Activated CD8-positive, alpha-beta T cell treated with anti-CD3 and anti-CD28 coated beads for 36 hours (primary cell): Measurements from ENCODE around the gene MED6. TPM values are rescaled to one million over a fixed set of nuclear protein-coding genes. Genes with fewer than 3 reads are reported as not detected.

Experiments
- ATAC-seq: fragments of 200-7000 bp; cut with Tn5 transposase; one replicate; pipeline ENCODE4 v1.10.0; 2021; ENCODE audit warnings: mild to moderate bottlenecking, moderate library complexity
- CTCF ChIA-PET: fragments of 350-600 bp; sonication (Branson Sonifier 250); formaldehyde crosslinking; loops from one replicate; lab custom pipeline; 2021; ENCODE audit warnings: antibody characterized with exemption; lab: Charles Lee
- POLR2A ChIA-PET: fragments of 350-600 bp; sonication (Branson Sonifier 250); formaldehyde crosslinking; loops from one replicate; lab custom pipeline; 2021; ENCODE audit warnings: antibody characterized with exemption; lab: Charles Lee
- DNase-seq: peaks from one replicate; pipeline ENCODE4 v3.0.0-alpha.2; 2020
- H3K27ac Mint-ChIP-seq: one replicate; pipeline ENCODE4 v1.8.0; 2021; ENCODE audit warnings: mild to moderate bottlenecking, mixed read lengths
- H3K27me3 Mint-ChIP-seq: one replicate; pipeline ENCODE4 v1.8.0; 2021; ENCODE audit warnings: mixed read lengths
- H3K36me3 Mint-ChIP-seq: one replicate; pipeline ENCODE4 v1.8.0; 2021; ENCODE audit warnings: low read depth, mixed read lengths
- H3K4me1 Mint-ChIP-seq: one replicate; pipeline ENCODE4 v1.8.0; 2021; ENCODE audit warnings: low read depth, mixed read lengths
- H3K4me3 Mint-ChIP-seq: one replicate; pipeline ENCODE4 v1.8.0; 2021; ENCODE audit warnings: mild to moderate bottlenecking, moderate library complexity, mixed read lengths
- H3K9me3 Mint-ChIP-seq: one replicate; pipeline ENCODE4 v1.8.0; 2021; ENCODE audit warnings: mixed read lengths
- intact Hi-C: fragments of 100-400 bp; cut with micrococcal nuclease; formaldehyde crosslinking; loops from one replicate; pipeline ENCODE4 v1.10.0; 2022
- total RNA-seq, 2 experiments: library from RNA; stranded (reverse); gene quantifications; one replicate each; pipeline ENCODE4 v1.2.3, GENCODE V29; 2021
- TF ChIP-seq, protein P1 (sequence below): fragments of 200-600 bp; IDR thresholded peaks from one replicate; pipeline ENCODE4 v1.8.0; 2022; ENCODE audit warnings: antibody characterized with exemption, mild to moderate bottlenecking

MED6 gene
- total RNA-seq, 2 experiments from 2014 or later, result 49.2 to 49.3 TPM

DNA sequence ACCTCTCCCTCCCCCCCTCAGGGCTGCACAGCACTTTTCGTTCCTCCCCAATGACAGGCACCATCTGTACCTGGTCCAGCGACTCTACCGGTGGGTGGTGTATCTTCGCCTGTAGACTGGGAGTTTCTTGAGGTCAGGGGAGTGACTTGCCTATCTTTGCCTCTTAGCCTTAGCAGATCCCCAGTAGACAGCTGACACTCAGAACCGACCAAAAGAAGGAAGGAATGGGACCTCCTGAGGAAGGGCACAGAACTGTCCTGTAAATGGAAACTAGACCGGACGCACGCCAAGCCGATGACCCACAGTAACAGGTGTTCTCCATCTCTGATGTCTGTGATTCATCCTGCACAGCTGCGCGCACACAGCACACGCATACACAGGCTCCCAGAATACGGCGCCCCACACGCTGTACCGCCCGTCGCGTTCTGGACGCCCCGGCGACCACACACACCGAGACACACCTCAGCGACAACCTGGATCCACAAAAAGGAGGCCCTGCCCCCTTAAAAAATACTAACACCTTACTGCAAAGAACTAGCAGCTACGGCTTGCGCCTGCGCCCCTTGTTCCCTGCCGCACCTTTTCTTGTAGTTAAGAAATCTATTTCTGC lies 40.6 kb upstream of the MED6 start:
- CTCF ChIA-PET, result interaction anchor here (1.0 to 4.4 kb wide), 5 partner anchors 15 to 72 kb away, joined by 3 to 16 read pairs (median 3); no protein-coding TSS in a partner anchor
- TF ChIP-seq, protein P1, sequence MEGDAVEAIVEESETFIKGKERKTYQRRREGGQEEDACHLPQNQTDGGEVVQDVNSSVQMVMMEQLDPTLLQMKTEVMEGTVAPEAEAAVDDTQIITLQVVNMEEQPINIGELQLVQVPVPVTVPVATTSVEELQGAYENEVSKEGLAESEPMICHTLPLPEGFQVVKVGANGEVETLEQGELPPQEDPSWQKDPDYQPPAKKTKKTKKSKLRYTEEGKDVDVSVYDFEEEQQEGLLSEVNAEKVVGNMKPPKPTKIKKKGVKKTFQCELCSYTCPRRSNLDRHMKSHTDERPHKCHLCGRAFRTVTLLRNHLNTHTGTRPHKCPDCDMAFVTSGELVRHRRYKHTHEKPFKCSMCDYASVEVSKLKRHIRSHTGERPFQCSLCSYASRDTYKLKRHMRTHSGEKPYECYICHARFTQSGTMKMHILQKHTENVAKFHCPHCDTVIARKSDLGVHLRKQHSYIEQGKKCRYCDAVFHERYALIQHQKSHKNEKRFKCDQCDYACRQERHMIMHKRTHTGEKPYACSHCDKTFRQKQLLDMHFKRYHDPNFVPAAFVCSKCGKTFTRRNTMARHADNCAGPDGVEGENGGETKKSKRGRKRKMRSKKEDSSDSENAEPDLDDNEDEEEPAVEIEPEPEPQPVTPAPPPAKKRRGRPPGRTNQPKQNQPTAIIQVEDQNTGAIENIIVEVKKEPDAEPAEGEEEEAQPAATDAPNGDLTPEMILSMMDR, result no peak
- ATAC-seq, result peak; percentile 81
- peaks cover 36% of the 10 kb centered on the region for H3K4me1 Mint-ChIP-seq
- H3K9me3 Mint-ChIP-seq, result no peaks in the 10 kb centered on the region
- peak overlapping the region; percentile 88 for H3K4me3 Mint-ChIP-seq
- intact Hi-C loops, result loop anchor here (10.0 kb wide), 1 partner anchor 174 kb away; no protein-coding TSS in a partner anchor
- peak; percentile 78 for DNase-seq
- no peaks in the 10 kb centered on the region for H3K27me3 Mint-ChIP-seq
- POLR2A ChIA-PET, result interaction anchor here (0.6 to 3.9 kb wide), 10 partner anchors 12 to 74 kb away, joined by 3 to 46 read pairs (median 4); partner anchors contain the start of gene MED6
- peaks cover 6% of the 10 kb centered on the region for H3K36me3 Mint-ChIP-seq
- peak overlapping the region; percentile 86 for H3K27ac Mint-ChIP-seq

DNA sequence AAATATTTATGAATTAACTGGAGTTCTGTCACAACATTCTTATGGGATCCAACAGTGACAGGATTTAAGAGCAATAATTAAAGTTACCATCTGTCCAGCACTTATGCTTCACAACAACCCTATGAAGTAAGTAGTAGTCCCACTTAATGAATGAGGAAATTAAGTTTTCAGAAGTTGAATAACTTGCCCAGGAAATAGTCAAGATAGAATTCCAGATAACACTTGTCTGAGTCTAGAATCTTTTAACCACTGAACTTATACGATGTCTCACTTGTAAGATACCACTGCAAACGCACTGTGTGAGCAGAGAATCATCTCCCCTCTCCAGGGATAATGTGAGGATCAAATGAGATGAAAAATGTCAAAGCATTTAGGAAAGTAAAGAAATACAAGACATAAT lies 38.0 kb upstream of the MED6 start:
- H3K36me3 Mint-ChIP-seq, result peaks cover 2% of the 10 kb centered on the region
- H3K4me3 Mint-ChIP-seq, result no peak overlapping the region
- H3K27ac Mint-ChIP-seq, result no peak overlapping the region
- no peaks in the 10 kb centered on the region for H3K27me3 Mint-ChIP-seq
- intact Hi-C loops, result no loop called here
- no peak for DNase-seq
- H3K4me1 Mint-ChIP-seq, result peaks cover 14% of the 10 kb centered on the region
- POLR2A ChIA-PET, result no interaction called here
- no peak for ATAC-seq
- no peaks in the 10 kb centered on the region for H3K9me3 Mint-ChIP-seq
- CTCF ChIA-PET, result interaction anchor here (1.0 kb wide), 1 partner anchor 14 kb away, joined by 3 read pairs; no protein-coding TSS in a partner anchor
- TF ChIP-seq, protein P1, result no peak

DNA sequence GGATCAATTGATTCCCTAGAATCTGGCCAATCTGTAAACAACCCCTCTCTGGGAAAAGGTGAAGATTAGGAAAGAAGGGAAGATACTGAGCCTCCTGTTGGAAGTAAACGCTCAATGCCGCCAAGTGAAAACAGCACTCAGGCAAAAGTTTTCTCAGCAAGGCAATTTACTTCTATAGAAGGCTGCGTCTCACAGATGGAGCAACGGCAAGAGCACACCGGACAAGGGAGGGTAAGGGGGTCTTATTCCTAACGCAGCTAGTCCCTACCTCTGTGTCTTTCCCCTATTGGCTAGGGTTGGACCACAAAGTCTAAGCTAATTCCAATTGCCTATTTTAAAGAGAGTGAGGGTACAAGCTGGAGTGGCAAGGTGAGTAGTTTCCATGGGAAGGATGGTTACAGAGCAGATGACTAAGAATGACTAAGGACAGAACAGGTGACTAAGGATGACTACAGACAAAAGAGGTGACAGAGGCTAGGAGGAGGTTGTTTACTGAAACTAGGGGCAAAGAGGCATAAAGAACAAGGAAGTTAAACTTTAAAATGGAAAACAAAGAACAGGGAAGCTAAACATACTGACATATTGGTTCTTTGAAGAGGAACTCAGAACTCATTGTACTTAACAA lies 35.6 kb upstream of the MED6 start:
- Mint-ChIP-seq H3K27ac (no peak overlapping the region), H3K4me1 (peaks cover 13% of the 10 kb centered on the region), H3K36me3 (peaks cover 2% of the 10 kb centered on the region), H3K27me3 (no peaks in the 10 kb centered on the region), H3K9me3 (no peaks in the 10 kb centered on the region), H3K4me3 (no peak overlapping the region)
- TF ChIP-seq, protein P1, result no peak
- CTCF ChIA-PET, result no interaction called here
- DNase-seq, result no peak
- ATAC-seq, result no peak
- POLR2A ChIA-PET, result no interaction called here
- intact Hi-C loops, result no loop called here

DNA sequence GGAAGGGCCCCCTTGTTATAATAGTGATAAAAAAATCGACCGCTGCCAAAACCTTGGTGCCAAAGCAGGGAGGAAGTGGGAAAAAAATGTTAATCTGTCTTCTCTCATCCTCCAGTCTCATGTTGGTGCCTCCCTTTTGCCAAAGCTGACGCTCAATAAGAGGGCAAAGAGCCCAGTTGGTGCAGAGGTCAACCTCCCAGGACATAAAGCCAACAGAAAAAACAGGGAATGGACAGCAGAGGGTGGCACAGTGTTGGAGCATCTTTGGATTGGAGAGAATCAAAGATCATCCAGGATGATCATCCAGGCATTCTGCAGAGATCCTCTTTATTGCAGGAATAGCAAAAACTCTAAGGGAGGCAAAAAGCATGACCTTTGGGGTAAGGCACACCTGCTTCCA lies 31.5 kb upstream of the MED6 start:
- ATAC-seq, result no peak
- CTCF ChIA-PET, result no interaction called here
- Mint-ChIP-seq H3K9me3 (no peaks in the 10 kb centered on the region), H3K4me1 (peaks cover 3% of the 10 kb centered on the region), H3K36me3 (peaks cover 6% of the 10 kb centered on the region), H3K27ac (no peak overlapping the region), H3K4me3 (no peak overlapping the region), H3K27me3 (no peaks in the 10 kb centered on the region)
- intact Hi-C loops, result no loop called here
- DNase-seq, result no peak
- POLR2A ChIA-PET, result no interaction called here
- TF ChIP-seq, protein P1, result no peak

DNA sequence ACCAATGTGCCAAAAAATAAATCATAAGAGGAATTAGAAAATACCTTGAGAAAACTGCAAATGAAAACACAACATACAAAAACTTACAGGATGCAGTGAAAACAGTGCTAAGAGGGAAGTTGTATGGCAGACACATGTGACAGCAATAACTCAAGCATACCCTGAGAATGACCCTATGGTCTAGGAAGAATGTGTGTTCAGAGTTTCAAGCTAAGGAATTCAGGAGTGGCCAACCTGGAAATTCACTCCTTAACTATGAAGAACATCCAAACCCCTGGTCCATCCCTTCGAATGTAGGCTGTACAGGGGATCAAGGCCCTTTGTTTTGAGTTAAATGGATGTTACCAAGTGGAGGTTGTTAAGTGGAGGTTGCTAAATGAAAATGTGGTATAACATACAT lies 24.5 kb upstream of the MED6 start:
- TF ChIP-seq, protein P1, result no peak
- ChIA-PET CTCF (interaction anchor here (0.7 to 7.3 kb wide), 5 partner anchors 10 to 192 kb away, joined by 3 to 102 read pairs (median 3); no protein-coding TSS in a partner anchor), POLR2A (no interaction called here)
- no peak for DNase-seq
- peaks cover 21% of the 10 kb centered on the region for H3K36me3 Mint-ChIP-seq
- H3K9me3 Mint-ChIP-seq, result peaks cover 9% of the 10 kb centered on the region
- no peak overlapping the region for H3K27ac Mint-ChIP-seq
- no peaks in the 10 kb centered on the region for H3K4me1 Mint-ChIP-seq
- no peak for ATAC-seq
- H3K27me3 Mint-ChIP-seq, result no peaks in the 10 kb centered on the region
- intact Hi-C loops, result no loop called here
- no peak overlapping the region for H3K4me3 Mint-ChIP-seq
